IMR-90 (cell line): ENCODE data around the gene MON1A. TPM values are rescaled to one million over a fixed set of nuclear protein-coding genes. Genes with fewer than 3 reads are reported as not detected.

ENCODE experiments used
- ATAC-seq: fragments of 200-7000 bp; cut with Tn5 transposase; 2 replicates; pipeline ENCODE4 v1.9.1; 2020; ENCODE audit warnings: low read depth, mild to moderate bottlenecking, moderate library complexity
- BruUV-seq: library from RNA; stranded (reverse); fragments of 400-500 nt; replicated peaks from 2 replicates; lab custom pipeline; 2021; lab: Mats Ljungman, UMichigan
- CTCF ChIA-PET: fragments of 300-600 bp; formaldehyde crosslinking; extraction: SDS; loops from one replicate; lab custom pipeline; 2021; ENCODE audit warnings: antibody characterized with exemption; lab: Yijun Ruan, JAX
- POLR2A ChIA-PET: fragments of 300-600 bp; sonication (Branson Sonifier 250); formaldehyde crosslinking; loops from one replicate; lab custom pipeline; 2022; ENCODE audit warnings: antibody characterized with exemption; ENCODE audit not compliant: unreplicated experiment; lab: Charles Lee
- DNase-seq: peaks from one replicate; pipeline ENCODE4 v3.0.0; 2013
- H2AFZ ChIP-seq: replicated peaks from 2 replicates; pipeline ENCODE3; 2013; ENCODE audit warnings: low read length, mild to moderate bottlenecking; ENCODE audit not compliant: poor library complexity
- H2AK5ac ChIP-seq: 2 replicates; pipeline ENCODE4 v1.6.1; 2013; ENCODE audit warnings: low read depth, low read length, inconsistent platforms
- H2AK9ac ChIP-seq: replicated peaks from 2 replicates; pipeline ENCODE3; 2013; ENCODE audit warnings: mild to moderate bottlenecking, low read depth, low read length, moderate library complexity; ENCODE audit not compliant: poor library complexity
- H2BK120ac ChIP-seq: 2 replicates; pipeline ENCODE4 v1.6.1; 2013; ENCODE audit warnings: low read depth, low read length, inconsistent platforms
- H2BK15ac ChIP-seq: 3 replicates; pipeline ENCODE4 v1.6.1; 2013; ENCODE audit warnings: low read depth, low read length, inconsistent platforms
- H2BK20ac ChIP-seq: 2 replicates; pipeline ENCODE4 v1.6.1; 2013; ENCODE audit warnings: low read depth, mild to moderate bottlenecking, inconsistent platforms, low read length, moderate library complexity
- H2BK5ac ChIP-seq: 2 replicates; pipeline ENCODE4 v1.6.1; 2013; ENCODE audit warnings: mild to moderate bottlenecking, low read depth, low read length, inconsistent platforms; ENCODE audit not compliant: poor library complexity, severe bottlenecking
- H3K14ac ChIP-seq: replicated peaks from 2 replicates; pipeline ENCODE4 v1.6.1; 2013; ENCODE audit warnings: low read depth, low read length, inconsistent platforms
- H3K18ac ChIP-seq: 2 replicates; pipeline ENCODE4 v1.6.1; 2013; ENCODE audit warnings: low read depth, low read length, control low read depth
- H3K23ac ChIP-seq: 2 replicates; pipeline ENCODE4 v1.6.1; 2013; ENCODE audit warnings: low read depth, low read length, inconsistent platforms
- H3K27ac ChIP-seq: 2 replicates; pipeline ENCODE4 v1.5.1; 2013; ENCODE audit warnings: mild to moderate bottlenecking, control low read depth, low read length; ENCODE audit not compliant: insufficient read depth
- H3K27me3 ChIP-seq: 2 replicates; pipeline ENCODE4 v1.6.1; 2013; ENCODE audit warnings: low read length; ENCODE audit not compliant: control insufficient read depth, insufficient read depth
- H3K36me3 ChIP-seq: 2 replicates; pipeline ENCODE4 v1.6.1; 2013; ENCODE audit warnings: low read length, mixed read lengths; ENCODE audit not compliant: control insufficient read depth, insufficient read depth
- H3K4ac ChIP-seq: 2 replicates; pipeline ENCODE4 v1.6.1; 2013; ENCODE audit warnings: low read depth, low read length, inconsistent platforms
- H3K4me1 ChIP-seq: 2 replicates; pipeline ENCODE4 v1.6.1; 2013; ENCODE audit warnings: low read length, mixed read lengths; ENCODE audit not compliant: control insufficient read depth, insufficient read depth
- H3K4me2 ChIP-seq: 2 replicates; pipeline ENCODE4 v1.6.1; 2013; ENCODE audit warnings: low read depth, mild to moderate bottlenecking, control low read depth, low read length, moderate library complexity
- H3K4me3 ChIP-seq: 2 replicates; pipeline ENCODE4 v1.5.1; 2013; ENCODE audit warnings: low read depth, mild to moderate bottlenecking, control low read depth, low read length, moderate library complexity; ENCODE audit not compliant: insufficient read depth
- H3K56ac ChIP-seq: 2 replicates; pipeline ENCODE4 v1.6.1; 2013; ENCODE audit warnings: low read length, inconsistent platforms; ENCODE audit not compliant: insufficient read depth; ENCODE audit errors: extremely low read depth
- H3K79me1 ChIP-seq, 2 experiments: 2 replicates each; pipeline ENCODE4 v1.6.1; 2013; ENCODE audit warnings: low read length in 2 of 2, inconsistent platforms in 1 of 2, low read depth in 1 of 2
- H3K9ac ChIP-seq: 2 replicates; pipeline ENCODE4 v1.6.1; 2013; ENCODE audit warnings: low read depth, low read length, control low read depth
- H3K9me1 ChIP-seq: 2 replicates; pipeline ENCODE4 v1.6.1; 2013; ENCODE audit warnings: low read length, inconsistent platforms; ENCODE audit not compliant: insufficient read depth
- H3K9me3 ChIP-seq: 2 replicates; pipeline ENCODE4 v1.6.1; 2013; ENCODE audit warnings: low read length; ENCODE audit not compliant: control insufficient read depth, insufficient read depth
- H4K20me1 ChIP-seq: 2 replicates; pipeline ENCODE4 v1.6.1; 2013; ENCODE audit warnings: low read length, inconsistent platforms; ENCODE audit not compliant: insufficient read depth
- H4K5ac ChIP-seq: 2 replicates; pipeline ENCODE4 v1.6.1; 2013; ENCODE audit warnings: mild to moderate bottlenecking, low read depth, low read length, control low read depth
- H4K8ac ChIP-seq, 2 experiments: 2 replicates each; pipeline ENCODE4 v1.6.1; 2013; ENCODE audit warnings: low read depth in 2 of 2, low read length in 2 of 2, control low read depth in 1 of 2, inconsistent platforms in 1 of 2
- H4K91ac ChIP-seq: 2 replicates; pipeline ENCODE4 v1.6.1; 2013; ENCODE audit warnings: low read depth, low read length, inconsistent platforms; ENCODE audit not compliant: insufficient read depth
- BHLHE40 ChIP-seq: fragments of 150-350 bp; IDR thresholded peaks from 2 replicates; pipeline ENCODE4 v1.6.1; 2016; ENCODE audit warnings: mild to moderate bottlenecking, low read depth, low read length
- CEBPB ChIP-seq: IDR thresholded peaks from 2 replicates; pipeline ENCODE4 v1.6.1; 2012; ENCODE audit warnings: low read depth, low read length, improper control_type of control experiment
- CHD1 ChIP-seq: IDR thresholded peaks from 2 replicates; pipeline ENCODE4 v1.6.1; 2012; ENCODE audit warnings: low read depth, low read length, improper control_type of control experiment
- FOS ChIP-seq: fragments of 150-350 bp; IDR thresholded peaks from 2 replicates; pipeline ENCODE4 v1.6.1; 2016; ENCODE audit warnings: low read depth, low read length
- MAFK ChIP-seq: IDR thresholded peaks from 2 replicates; pipeline ENCODE4 v1.6.1; 2012; ENCODE audit warnings: low read depth, low read length, improper control_type of control experiment
- MAZ ChIP-seq: IDR thresholded peaks from 2 replicates; pipeline ENCODE4 v1.6.1; 2012; ENCODE audit warnings: low read depth, mild to moderate bottlenecking, low read length, improper control_type of control experiment, moderate library complexity, borderline replicate concordance
- POLR2A ChIP-seq: IDR thresholded peaks from 2 replicates; pipeline ENCODE4 v1.6.1; 2012; ENCODE audit warnings: mild to moderate bottlenecking, low read depth, low read length
- RCOR1 ChIP-seq: IDR thresholded peaks from 2 replicates; pipeline ENCODE4 v1.6.1; 2012; ENCODE audit warnings: mild to moderate bottlenecking, low read length, improper control_type of control experiment; ENCODE audit not compliant: insufficient replicate concordance
- RFX5 ChIP-seq: IDR thresholded peaks from 2 replicates; pipeline ENCODE4 v1.8.0; 2012; ENCODE audit warnings: low read depth, mild to moderate bottlenecking, low read length, moderate library complexity
- dilution Hi-C: fragments of 300-500 bp; cut with HindIII; formaldehyde crosslinking; loops from one replicate; pipeline ENCODE4 v1.14.3; 2018; ENCODE audit warnings: low sequenced_read_pairs; ENCODE audit not compliant: unreplicated experiment
- in situ Hi-C: fragments of 300-500 bp; cut with MboI; formaldehyde crosslinking; loops from 3 replicates; pipeline ENCODE4 v1.14.3; 2019; ENCODE audit warnings: low sequenced_read_pairs, inconsistent platforms, mixed read lengths
- intact Hi-C: fragments of 100-400 bp; cut with micrococcal nuclease; formaldehyde crosslinking; loops from 2 replicates; pipeline ENCODE4 v1.10.0; 2022
- polyA plus RNA-seq, 3 experiments: library from polyadenylated mRNA; depleted of rRNA; stranded (reverse); fragments of >200 nt; gene quantifications; 2 replicates each; pipeline ENCODE4 v1.2.3, GENCODE V29; 2012; ENCODE audit warnings: low replicate concordance in 1 of 3
- total RNA-seq: library from RNA; depleted of rRNA; stranded (reverse); fragments of >200 nt; gene quantifications from 2 replicates; pipeline ENCODE4 v1.2.3, GENCODE V29; 2012

The MON1A gene
- total and polyA plus RNA-seq, 2 of the 4 experiments (the other 2 are of a cell fraction): 8.2 to 13.5 TPM

- Histone ChIP-seq H2BK120ac (no peak overlapping the region), H3K4me2 (no peak overlapping the region), H3K23ac (no peak overlapping the region), H3K9ac (no peak overlapping the region), H3K27ac (no peak overlapping the region), H3K4me1 (peaks cover 4% of the 10 kb centered on the region; the same call in 1 of the 2 replicates), H2AK9ac (no peak overlapping the region), H4K91ac (no peak overlapping the region), H2AFZ (no peak overlapping the region), H3K56ac (no peak overlapping the region), H4K5ac (no peak overlapping the region), H3K9me3 (no peaks in the 10 kb centered on the region), H3K14ac (no peak overlapping the region), H3K27me3 (peaks cover 49% of the 10 kb centered on the region), H2BK15ac (no peak overlapping the region), H4K8ac (no peak overlapping the region), H3K4me3 (no peak overlapping the region), H3K9me1 (no peaks in the 10 kb centered on the region), H3K79me1 (no peaks in the 10 kb centered on the region), H3K36me3 (no peaks in the 10 kb centered on the region), H2BK5ac (no peak overlapping the region), H2BK20ac (no peak overlapping the region), H2AK5ac (no peak overlapping the region), H3K18ac (no peak overlapping the region), H4K20me1 (no peaks in the 10 kb centered on the region; the same call in 1 of the 2 replicates), H3K4ac (no peak overlapping the region)
- ChIA-PET CTCF (interaction anchor here (0.6 to 0.8 kb wide), 2 partner anchors 11 to 342 kb away, joined by 3 read pairs; no protein-coding TSS in a partner anchor), POLR2A (no interaction called here)
- TF ChIP-seq CHD1 (no peak), MAZ (no peak), MAFK (no peak), FOS (no peak), RFX5 (no peak), RCOR1 (no peak), POLR2A (no peak), BHLHE40 (no peak), CEBPB (no peak)
- dilution Hi-C loops (no loop called here), in situ Hi-C loops (no loop called here), intact Hi-C loops (no loop called here)
- ATAC-seq (no peak), DNase-seq (no peak)
- BruUV-seq: no TSS peak
Measured at GRCh38 chr3:49878686-49879085, 50.9 kb downstream of the MON1A start.
